ENCODE results near the gene B3GAT2. TPM values are rescaled to one million over a fixed set of nuclear protein-coding genes. Genes with fewer than 3 reads are reported as not detected.

Gene B3GAT2
- total RNA-seq, 1 experiment from 2014 or later: not detected

GRCh38 chr6:70839286-70840266 is 117.3 kb downstream of the B3GAT2 start:
- Histone ChIP-seq H3K27me3 (ENCODE audit: insufficient read depth, low read length) (no peaks in the 10 kb centered on the region), H4K20me1 (ENCODE audit: insufficient read depth) (no peaks in the 10 kb centered on the region), H3K9me3 (ENCODE audit: control insufficient read depth in 1 of 2, insufficient read depth in 1 of 2, low read depth in 1 of 2, low read length in 2 of 2) (no peaks in the 10 kb centered on the region), H3K79me2 (ENCODE audit: insufficient read depth, low read length) (no peaks in the 10 kb centered on the region), H3K36me3 (ENCODE audit: control insufficient read depth in 1 of 2, insufficient read depth in 2 of 2, low read length in 2 of 2) (no peaks in the 10 kb centered on the region), H3K4me3 (replicated peaks in 1 of 2; ENCODE audit: low read depth in 1 of 2, low read length in 2 of 2) (no peak overlapping the region), H3K4me2 (ENCODE audit: low read length) (no peak overlapping the region), H3K9ac (ENCODE audit: low read length) (no peak overlapping the region), H3K4me1 (ENCODE audit: control insufficient read depth in 1 of 2, insufficient read depth in 2 of 2, low read length in 2 of 2) (no peaks in the 10 kb centered on the region), H3K27ac (ENCODE audit: low read depth, low read length) (no peak overlapping the region), H3K9me2 (ENCODE audit: insufficient read depth) (no peaks in the 10 kb centered on the region), H2AFZ (ENCODE audit: low read depth, low read length, poor library complexity, severe bottlenecking) (no peak overlapping the region)
- CTCF ChIA-PET: no interaction called here
- TF ChIP-seq TCF7L2 (IDR thresholded peaks at IDR 0.05; ENCODE audit: borderline replicate concordance, extremely low read depth, insufficient read depth, insufficient read length): no peak
- TF ChIP-seq FOSL1 (IDR thresholded peaks at IDR 0.05; ENCODE audit: low read depth): no peak
- no peak for TF ChIP-seq EGR1 (IDR thresholded peaks at IDR 0.05; ENCODE audit: low read depth)
- no peak for TF ChIP-seq POLR2AphosphoS5 (IDR thresholded peaks at IDR 0.05; ENCODE audit: low read depth, low read length)
- TF ChIP-seq, protein P1, sequence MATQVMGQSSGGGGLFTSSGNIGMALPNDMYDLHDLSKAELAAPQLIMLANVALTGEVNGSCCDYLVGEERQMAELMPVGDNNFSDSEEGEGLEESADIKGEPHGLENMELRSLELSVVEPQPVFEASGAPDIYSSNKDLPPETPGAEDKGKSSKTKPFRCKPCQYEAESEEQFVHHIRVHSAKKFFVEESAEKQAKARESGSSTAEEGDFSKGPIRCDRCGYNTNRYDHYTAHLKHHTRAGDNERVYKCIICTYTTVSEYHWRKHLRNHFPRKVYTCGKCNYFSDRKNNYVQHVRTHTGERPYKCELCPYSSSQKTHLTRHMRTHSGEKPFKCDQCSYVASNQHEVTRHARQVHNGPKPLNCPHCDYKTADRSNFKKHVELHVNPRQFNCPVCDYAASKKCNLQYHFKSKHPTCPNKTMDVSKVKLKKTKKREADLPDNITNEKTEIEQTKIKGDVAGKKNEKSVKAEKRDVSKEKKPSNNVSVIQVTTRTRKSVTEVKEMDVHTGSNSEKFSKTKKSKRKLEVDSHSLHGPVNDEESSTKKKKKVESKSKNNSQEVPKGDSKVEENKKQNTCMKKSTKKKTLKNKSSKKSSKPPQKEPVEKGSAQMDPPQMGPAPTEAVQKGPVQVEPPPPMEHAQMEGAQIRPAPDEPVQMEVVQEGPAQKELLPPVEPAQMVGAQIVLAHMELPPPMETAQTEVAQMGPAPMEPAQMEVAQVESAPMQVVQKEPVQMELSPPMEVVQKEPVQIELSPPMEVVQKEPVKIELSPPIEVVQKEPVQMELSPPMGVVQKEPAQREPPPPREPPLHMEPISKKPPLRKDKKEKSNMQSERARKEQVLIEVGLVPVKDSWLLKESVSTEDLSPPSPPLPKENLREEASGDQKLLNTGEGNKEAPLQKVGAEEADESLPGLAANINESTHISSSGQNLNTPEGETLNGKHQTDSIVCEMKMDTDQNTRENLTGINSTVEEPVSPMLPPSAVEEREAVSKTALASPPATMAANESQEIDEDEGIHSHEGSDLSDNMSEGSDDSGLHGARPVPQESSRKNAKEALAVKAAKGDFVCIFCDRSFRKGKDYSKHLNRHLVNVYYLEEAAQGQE (IDR thresholded peaks at IDR 0.05; ENCODE audit: low read depth): no peak
- TF ChIP-seq, protein P2, sequence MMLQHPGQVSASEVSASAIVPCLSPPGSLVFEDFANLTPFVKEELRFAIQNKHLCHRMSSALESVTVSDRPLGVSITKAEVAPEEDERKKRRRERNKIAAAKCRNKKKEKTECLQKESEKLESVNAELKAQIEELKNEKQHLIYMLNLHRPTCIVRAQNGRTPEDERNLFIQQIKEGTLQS (IDR thresholded peaks at IDR 0.05): no peak
- TF ChIP-seq POLR2A (IDR thresholded peaks at IDR 0.05; ENCODE audit: borderline replicate concordance, extremely low read depth, insufficient read depth, insufficient read length): no peak
- no peak for TF ChIP-seq CEBPB (IDR thresholded peaks at IDR 0.05; ENCODE audit: low read depth)
- no peak for TF ChIP-seq CTCF (IDR thresholded peaks at IDR 0.05 in 2 of 3, conservative IDR thresholded peaks at IDR 0.05 in 1 of 3; ENCODE audit: borderline replicate concordance in 1 of 3, insufficient read depth in 1 of 3, low read depth in 2 of 3, low read length in 2 of 3)
- no peak for TF ChIP-seq ZNF274 (IDR thresholded peaks at IDR 0.05; ENCODE audit: low read depth, low read length)
- no peak for TF ChIP-seq ZFX (IDR thresholded peaks at IDR 0.05)
- TF ChIP-seq SRF (IDR thresholded peaks at IDR 0.05; ENCODE audit: low read depth): no peak
- no peak for TF ChIP-seq SP1 (IDR thresholded peaks at IDR 0.05; ENCODE audit: low read depth)
- no peak for TF ChIP-seq YY1 (IDR thresholded peaks at IDR 0.05; ENCODE audit: extremely low read depth, insufficient replicate concordance, low read depth, low read length)
- TF ChIP-seq JUND (IDR thresholded peaks at IDR 0.05): no peak
- DNase-seq (ENCODE audit: low read depth, low spot score): no peak
- no TSS peak for BruUV-seq (replicated peaks)
- RAD21 ChIA-PET (ENCODE audit: low non-redundant PET in 1 of 2, low total read pairs in 2 of 2, uncharacterized antibody in 2 of 2, unreplicated experiment in 2 of 2): no interaction called here
- intact Hi-C loops (cut with micrococcal nuclease): no loop called here
- ATAC-seq: no peak
- POLR2A ChIA-PET: no interaction called here
